HepG2 (cell line): Measurements from ENCODE around the gene S100P. TPM values are rescaled to one million over a fixed set of nuclear protein-coding genes. Genes with fewer than 3 reads are reported as not detected.
A peak's percentile ranks its signal among the peaks of the same experiment; 100 is the strongest.

Experiments used
- CEBPG ChIP-seq: IDR thresholded peaks from 2 replicates; pipeline ENCODE4 v1.6.1; 2016
- ZFP82 ChIP-seq: sonication (generic); formaldehyde crosslinking; IDR thresholded peaks from 2 replicates; pipeline ENCODE4 v1.5.1; 2020; ENCODE audit warnings: mild to moderate bottlenecking, missing genetic modification reagents, borderline replicate concordance
- ZNF17 ChIP-seq: sonication (generic); formaldehyde crosslinking; IDR thresholded peaks from 2 replicates; pipeline ENCODE4 v1.5.0; 2020; ENCODE audit warnings: mild to moderate bottlenecking, missing genetic modification reagents
- polyA plus RNA-seq, 8 experiments: library from polyadenylated mRNA; depleted of rRNA in 3 of 8; stranded (reverse) in 7 of 8; unstranded in 1 of 8; fragments of >200 nt; fragmentation: Illumina TruSeq in 4 of 8; extraction: Trizol in 4 of 8; gene quantifications; 2 replicates each; pipeline versions ENCODE4 v1.2.1 to v1.2.3, GENCODE V29; 2011 to 2016; ENCODE audit warnings: low read depth in 4 of 8, missing spikeins in 1 of 8, mixed read lengths in 1 of 8; ENCODE audit not compliant: insufficient read depth in 1 of 8
- total RNA-seq, 5 experiments: library from RNA; depleted of rRNA; stranded (reverse); fragments of >200 nt; fragmentation: Illumina TruSeq; extraction: Trizol; gene quantifications; 2 replicates each; pipeline ENCODE4 v1.2.3, GENCODE V29; 2016; ENCODE audit warnings: low read depth in 1 of 5
- TF ChIP-seq, protein P1 (sequence below): sonication (generic); formaldehyde crosslinking; IDR thresholded peaks from 2 replicates; pipeline ENCODE4 v1.5.1; 2020; ENCODE audit warnings: mild to moderate bottlenecking, missing genetic modification reagents, borderline replicate concordance
- TF ChIP-seq, protein P2 (sequence below), 2 experiments: sonication (generic) in 1 of 2; formaldehyde crosslinking in 1 of 2; IDR thresholded peaks; 2 replicates each; pipeline versions ENCODE4 v1.6.1 to v1.9.0; 2014 to 2022; ENCODE audit warnings: antibody characterized with exemption in 1 of 2, borderline replicate concordance in 1 of 2, inconsistent platforms in 1 of 2, low read depth in 1 of 2, missing genetic modification reagents in 1 of 2
- TF ChIP-seq, protein P3 (sequence below): fragments of 450-650 bp; IDR thresholded peaks from 2 replicates; pipeline ENCODE4 v1.6.1; 2017; ENCODE audit warnings: mild to moderate bottlenecking

The S100P gene
- total and polyA plus RNA-seq, 2 of the 13 experiments (the other 11 are each of a cell fraction or from before 2014, with no cell fraction given), result 278 to 1,649 TPM

DNA sequence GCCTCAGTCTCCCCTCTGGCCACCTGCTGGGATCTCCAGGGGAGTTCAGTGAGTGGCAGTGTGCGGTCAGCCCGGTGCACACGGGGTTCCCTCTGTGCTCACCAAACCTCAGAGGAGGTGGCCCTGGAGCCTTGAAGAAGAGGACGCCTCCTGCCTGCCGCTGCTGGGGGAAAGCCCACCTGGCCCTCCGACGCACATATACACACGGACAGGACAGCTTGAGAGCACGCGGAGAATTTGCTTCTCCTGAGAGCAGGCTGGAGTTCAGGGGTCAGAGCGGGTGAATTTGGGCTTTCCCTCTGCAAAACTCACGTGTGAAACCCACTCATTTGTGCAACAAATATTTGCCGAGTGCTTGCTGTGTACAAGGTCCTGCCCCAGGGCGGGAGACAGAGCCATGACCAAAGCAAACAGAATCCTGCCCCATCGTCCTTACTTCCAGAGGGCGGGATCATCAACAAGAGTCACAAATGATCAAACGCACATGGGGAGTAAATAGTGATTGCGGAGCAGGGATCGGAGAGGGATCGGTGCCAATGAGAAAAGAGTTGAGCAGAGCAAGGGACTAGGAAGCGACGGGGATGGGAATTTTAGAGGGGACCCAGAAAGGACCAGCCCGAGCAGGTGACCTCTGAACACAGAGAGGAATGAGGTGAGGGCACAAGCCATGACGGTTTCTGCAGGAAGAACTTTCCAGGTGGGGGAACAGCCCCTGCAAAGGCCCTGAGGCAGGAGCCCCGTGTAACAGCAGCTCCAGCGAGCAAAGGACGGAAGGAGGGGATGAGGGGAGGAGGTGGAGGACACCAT is 39.9 kb downstream of the S100P start (continued):
- TF ChIP-seq, protein P1, sequence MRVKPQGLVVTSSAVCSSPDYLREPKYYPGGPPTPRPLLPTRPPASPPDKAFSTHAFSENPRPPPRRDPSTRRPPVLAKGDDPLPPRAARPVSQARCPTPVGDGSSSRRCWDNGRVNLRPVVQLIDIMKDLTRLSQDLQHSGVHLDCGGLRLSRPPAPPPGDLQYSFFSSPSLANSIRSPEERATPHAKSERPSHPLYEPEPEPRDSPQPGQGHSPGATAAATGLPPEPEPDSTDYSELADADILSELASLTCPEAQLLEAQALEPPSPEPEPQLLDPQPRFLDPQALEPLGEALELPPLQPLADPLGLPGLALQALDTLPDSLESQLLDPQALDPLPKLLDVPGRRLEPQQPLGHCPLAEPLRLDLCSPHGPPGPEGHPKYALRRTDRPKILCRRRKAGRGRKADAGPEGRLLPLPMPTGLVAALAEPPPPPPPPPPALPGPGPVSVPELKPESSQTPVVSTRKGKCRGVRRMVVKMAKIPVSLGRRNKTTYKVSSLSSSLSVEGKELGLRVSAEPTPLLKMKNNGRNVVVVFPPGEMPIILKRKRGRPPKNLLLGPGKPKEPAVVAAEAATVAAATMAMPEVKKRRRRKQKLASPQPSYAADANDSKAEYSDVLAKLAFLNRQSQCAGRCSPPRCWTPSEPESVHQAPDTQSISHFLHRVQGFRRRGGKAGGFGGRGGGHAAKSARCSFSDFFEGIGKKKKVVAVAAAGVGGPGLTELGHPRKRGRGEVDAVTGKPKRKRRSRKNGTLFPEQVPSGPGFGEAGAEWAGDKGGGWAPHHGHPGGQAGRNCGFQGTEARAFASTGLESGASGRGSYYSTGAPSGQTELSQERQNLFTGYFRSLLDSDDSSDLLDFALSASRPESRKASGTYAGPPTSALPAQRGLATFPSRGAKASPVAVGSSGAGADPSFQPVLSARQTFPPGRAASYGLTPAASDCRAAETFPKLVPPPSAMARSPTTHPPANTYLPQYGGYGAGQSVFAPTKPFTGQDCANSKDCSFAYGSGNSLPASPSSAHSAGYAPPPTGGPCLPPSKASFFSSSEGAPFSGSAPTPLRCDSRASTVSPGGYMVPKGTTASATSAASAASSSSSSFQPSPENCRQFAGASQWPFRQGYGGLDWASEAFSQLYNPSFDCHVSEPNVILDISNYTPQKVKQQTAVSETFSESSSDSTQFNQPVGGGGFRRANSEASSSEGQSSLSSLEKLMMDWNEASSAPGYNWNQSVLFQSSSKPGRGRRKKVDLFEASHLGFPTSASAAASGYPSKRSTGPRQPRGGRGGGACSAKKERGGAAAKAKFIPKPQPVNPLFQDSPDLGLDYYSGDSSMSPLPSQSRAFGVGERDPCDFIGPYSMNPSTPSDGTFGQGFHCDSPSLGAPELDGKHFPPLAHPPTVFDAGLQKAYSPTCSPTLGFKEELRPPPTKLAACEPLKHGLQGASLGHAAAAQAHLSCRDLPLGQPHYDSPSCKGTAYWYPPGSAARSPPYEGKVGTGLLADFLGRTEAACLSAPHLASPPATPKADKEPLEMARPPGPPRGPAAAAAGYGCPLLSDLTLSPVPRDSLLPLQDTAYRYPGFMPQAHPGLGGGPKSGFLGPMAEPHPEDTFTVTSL (CRISPR knock-in tag), result peak; percentile 65; the same call in 1 of the 2 replicates
- TF ChIP-seq, protein P2, sequence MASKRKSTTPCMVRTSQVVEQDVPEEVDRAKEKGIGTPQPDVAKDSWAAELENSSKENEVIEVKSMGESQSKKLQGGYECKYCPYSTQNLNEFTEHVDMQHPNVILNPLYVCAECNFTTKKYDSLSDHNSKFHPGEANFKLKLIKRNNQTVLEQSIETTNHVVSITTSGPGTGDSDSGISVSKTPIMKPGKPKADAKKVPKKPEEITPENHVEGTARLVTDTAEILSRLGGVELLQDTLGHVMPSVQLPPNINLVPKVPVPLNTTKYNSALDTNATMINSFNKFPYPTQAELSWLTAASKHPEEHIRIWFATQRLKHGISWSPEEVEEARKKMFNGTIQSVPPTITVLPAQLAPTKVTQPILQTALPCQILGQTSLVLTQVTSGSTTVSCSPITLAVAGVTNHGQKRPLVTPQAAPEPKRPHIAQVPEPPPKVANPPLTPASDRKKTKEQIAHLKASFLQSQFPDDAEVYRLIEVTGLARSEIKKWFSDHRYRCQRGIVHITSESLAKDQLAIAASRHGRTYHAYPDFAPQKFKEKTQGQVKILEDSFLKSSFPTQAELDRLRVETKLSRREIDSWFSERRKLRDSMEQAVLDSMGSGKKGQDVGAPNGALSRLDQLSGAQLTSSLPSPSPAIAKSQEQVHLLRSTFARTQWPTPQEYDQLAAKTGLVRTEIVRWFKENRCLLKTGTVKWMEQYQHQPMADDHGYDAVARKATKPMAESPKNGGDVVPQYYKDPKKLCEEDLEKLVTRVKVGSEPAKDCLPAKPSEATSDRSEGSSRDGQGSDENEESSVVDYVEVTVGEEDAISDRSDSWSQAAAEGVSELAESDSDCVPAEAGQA (IDR thresholded peaks at IDR 0.05; ENCODE audit: low read depth), result no peak
- TF ChIP-seq, protein P2 (CRISPR knock-in tag; IDR thresholded peaks at IDR 0.05; ENCODE audit: borderline replicate concordance), result no peak
- TF ChIP-seq ZFP82 (CRISPR knock-in tag) (peak; percentile 64; the same call in 1 of the 2 replicates), CEBPG (CRISPR knock-in tag) (peak; percentile 71), ZNF17 (CRISPR knock-in tag) (no peak)
- TF ChIP-seq, protein P3, sequence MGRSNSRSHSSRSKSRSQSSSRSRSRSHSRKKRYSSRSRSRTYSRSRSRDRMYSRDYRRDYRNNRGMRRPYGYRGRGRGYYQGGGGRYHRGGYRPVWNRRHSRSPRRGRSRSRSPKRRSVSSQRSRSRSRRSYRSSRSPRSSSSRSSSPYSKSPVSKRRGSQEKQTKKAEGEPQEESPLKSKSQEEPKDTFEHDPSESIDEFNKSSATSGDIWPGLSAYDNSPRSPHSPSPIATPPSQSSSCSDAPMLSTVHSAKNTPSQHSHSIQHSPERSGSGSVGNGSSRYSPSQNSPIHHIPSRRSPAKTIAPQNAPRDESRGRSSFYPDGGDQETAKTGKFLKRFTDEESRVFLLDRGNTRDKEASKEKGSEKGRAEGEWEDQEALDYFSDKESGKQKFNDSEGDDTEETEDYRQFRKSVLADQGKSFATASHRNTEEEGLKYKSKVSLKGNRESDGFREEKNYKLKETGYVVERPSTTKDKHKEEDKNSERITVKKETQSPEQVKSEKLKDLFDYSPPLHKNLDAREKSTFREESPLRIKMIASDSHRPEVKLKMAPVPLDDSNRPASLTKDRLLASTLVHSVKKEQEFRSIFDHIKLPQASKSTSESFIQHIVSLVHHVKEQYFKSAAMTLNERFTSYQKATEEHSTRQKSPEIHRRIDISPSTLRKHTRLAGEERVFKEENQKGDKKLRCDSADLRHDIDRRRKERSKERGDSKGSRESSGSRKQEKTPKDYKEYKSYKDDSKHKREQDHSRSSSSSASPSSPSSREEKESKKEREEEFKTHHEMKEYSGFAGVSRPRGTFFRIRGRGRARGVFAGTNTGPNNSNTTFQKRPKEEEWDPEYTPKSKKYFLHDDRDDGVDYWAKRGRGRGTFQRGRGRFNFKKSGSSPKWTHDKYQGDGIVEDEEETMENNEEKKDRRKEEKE, result no peak
